HG03575 (cell line): Measurements from ENCODE around the gene CTBP2.

Experiments used
- ATAC-seq: cut with Tn5 transposase; IDR thresholded peaks from one replicate; pipeline ENCODE4 v1.9.1; 2021; ENCODE audit not compliant: unreplicated experiment, insufficient number of reproducible peaks, low FRiP score; ENCODE audit errors: extremely low read depth

CTBP2 gene

DNA sequence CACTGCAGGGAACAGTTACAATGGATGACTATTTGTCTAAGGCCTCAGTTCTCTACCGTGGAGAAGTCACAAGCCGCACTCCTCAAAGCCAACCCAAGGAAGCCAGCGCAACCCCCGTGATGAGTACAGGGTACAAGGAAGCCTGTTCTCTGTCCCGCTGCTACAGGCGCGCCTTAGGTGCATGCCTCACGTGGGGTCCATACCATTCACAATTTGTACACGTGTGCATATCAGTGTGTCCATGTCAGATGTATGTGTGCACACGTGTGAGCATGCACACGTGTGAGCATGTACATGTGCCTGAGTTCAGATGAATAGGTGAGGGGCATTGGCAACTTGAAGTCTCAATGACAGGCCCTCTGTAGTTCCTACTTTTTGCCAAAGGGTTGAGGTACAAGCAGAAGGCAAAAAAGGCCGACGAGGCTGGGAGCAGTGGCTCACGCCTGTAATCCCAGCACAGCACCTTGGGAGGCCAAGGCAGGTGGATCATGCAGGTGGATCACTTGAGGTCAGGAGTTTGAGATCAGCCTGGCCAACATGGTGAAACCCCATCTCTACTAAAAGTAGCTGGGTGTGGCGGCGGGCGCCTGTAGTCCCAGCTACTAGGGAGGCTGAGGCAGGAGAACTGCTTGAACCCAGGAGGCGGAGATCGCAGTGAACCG is 62.8 kb downstream of the CTBP2 start:
- ATAC-seq: no peak

DNA sequence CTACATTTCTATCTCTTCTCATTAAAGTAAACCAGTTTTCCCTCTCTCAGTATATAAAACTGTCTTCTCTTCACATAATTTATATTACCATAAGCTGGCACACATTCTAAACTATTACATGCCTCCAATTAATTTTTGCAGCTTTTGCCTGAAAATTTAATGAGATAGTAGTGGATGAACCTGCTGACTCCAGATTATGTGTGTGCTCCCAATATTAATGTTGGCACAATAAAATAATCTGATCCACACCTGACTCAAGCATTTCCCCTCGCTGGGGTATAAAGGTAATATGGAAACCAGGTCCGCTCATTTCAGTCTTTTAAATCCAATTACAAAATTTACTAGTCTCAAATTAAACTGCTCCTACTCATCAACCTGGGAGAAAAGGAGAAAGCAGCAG is 63.4 kb downstream of the CTBP2 start:
- no peak for ATAC-seq

DNA sequence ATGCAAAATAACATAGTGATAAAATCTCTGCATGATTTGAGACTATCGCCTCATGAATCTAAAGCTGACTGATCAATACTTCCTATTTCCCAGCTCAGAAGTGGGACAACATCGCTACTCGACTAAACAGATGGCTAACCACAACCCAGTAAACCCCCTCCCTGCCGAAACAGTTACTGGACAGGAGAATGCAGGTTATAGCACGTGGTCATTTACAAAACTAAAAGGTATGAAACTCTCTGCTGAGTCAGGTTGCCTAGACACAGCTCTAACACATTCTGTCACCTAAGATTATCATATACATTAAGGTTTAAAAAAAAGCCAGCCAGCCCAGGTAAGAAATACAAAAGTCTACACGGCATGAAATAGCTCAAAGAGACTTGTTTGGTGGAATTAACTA is 64.0 kb downstream of the CTBP2 start:
- ATAC-seq: no peak

DNA sequence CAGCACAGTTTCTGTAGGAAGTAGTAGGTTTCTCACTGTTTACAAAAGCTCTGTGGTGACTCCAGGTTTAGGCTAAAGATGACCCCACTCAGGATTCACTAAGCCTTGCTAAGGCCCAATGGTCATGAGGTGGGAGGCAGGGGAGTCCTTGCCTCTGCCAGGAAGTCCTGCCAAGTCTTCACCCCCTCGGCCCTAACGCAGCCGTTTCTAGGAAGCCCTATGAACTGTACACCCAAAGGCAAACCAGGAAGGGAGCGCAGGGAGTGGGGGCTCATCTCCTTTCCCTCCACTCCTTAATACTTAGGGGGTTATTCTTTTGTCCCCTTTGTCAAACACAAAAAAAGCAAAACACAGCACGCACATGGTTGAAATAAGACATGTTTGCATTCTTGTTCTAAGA is 64.6 kb downstream of the CTBP2 start:
- ATAC-seq: no peak

DNA sequence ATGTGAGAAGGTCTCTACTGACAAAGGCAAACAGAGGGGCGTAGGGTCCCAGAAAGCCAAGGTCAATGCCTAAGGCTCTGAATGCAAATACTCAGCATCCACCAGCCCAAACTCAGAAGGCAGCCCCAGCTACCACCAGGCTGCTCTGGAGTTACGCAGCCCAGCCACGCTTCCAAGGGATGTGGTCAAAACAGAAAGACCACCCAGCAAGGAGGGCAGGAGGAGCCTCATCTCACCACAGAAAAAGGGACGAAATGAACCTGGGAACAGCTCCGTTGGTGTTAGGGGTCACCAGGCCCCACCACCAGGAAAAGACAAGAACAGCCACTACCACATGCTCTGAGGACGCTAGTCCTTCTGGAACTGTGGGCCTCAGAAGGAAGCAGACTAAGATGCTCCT is 65.1 kb downstream of the CTBP2 start:
- no peak for ATAC-seq

DNA sequence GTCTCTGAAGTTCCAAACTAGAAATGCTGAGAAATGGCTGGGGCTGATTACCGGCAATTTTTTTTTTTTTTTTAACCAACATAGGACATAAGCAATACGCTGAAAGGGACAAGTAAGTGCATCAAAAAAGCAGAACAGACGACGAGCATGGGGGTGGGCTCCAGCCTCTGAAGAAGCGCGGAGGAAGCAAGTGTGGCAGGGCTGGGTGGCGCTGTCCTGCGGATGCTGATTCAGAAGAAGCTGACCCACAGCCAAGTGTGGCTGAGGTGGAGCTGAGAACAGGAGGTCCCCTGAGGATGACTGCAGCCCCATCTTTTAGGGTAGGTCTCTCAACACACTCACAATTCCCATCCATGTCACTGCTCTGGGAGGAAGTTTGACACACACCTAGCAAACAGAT is 65.6 kb downstream of the CTBP2 start:
- no peak for ATAC-seq

DNA sequence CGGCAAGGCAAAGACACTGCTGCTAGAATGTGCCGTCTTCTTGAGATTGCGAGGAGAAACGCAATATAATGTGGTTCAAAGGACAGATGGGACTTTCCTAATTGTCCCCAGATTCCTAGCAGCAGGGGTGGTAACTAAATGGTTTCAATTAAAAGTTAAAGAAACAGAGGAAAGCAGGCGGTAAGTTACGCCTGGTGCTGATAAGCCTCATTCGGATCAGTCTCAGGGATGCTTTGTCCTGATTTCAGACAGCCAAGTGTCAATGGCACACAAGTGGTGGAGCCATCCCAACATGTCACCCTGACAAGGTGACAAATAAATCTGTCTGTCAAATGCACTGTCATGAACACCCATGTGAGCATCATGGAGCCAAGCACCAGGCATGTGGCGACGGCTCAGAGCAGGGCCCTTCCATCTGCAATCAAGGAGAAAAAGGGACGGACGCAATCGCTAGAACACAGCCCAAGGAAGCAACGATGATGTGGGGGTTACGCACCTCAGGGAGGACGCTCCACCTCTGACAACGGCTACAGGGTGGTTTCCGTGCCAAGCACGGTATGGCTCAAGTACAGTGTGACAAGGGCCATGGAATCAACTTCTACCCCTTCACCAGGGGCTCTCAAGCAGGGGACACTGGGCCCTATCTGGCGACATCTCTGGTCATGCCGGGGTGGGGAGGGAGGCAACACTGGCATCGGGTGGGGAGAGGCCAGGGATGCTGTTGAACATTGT is 66.2 kb downstream of the CTBP2 start:
- ATAC-seq: no peak

DNA sequence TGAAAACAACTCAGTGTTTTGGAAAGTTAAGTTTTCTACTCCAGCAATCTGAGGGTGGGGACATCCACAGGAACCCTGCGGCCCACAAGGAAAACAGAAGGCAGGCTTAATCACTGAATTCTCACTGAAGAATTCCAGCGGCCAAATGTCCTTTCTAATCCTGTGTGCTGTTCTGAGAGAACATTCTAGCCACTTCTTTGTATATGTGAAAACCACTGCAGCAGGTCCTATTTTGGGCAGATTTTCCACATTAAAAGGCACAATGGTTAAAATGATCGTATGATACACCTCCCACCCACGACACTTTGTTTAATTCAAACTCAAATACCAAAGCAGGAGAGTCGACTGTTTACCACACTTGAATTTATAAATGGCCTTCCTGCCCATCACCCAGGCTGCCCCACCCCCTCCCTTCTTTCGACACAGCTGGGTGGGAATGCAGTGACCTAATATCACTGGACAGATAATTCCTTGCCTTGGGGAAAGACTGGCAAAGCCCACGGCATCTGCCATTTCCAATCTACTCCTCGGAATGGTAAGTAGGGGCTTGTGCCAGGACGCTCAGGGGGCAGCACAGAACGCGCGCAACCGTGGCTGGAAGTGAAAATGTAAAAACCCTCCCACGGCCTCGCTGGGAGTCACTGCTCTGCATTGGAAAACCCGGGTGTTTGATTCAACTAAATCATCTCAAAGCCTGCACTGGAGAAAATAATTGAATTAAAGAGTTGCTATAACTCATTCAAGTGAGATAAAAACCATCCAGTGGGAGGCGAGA is 67.0 kb downstream of the CTBP2 start:
- no peak for ATAC-seq

DNA sequence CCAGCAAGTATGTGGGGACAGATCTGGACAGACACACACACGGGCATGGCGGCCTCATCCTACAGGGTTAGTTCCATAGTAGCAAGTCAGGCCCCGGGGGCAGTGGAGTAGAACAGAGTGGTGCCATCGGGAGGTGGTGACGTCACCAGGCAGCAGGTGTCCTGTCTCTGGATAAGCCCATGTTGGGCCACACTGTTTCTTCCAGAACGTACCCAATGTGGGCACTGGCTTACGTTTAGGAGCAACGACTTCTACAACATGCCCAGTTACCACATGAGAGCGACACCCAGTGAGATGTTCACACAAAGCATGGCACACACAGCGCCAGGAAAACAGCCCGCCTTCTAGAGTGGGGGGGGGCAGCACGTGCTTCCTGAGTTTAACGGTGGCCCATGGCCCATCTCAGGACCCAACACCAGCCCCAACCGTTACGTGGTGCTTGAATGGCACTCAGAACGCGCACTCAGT is 67.8 kb downstream of the CTBP2 start:
- ATAC-seq: no peak

DNA sequence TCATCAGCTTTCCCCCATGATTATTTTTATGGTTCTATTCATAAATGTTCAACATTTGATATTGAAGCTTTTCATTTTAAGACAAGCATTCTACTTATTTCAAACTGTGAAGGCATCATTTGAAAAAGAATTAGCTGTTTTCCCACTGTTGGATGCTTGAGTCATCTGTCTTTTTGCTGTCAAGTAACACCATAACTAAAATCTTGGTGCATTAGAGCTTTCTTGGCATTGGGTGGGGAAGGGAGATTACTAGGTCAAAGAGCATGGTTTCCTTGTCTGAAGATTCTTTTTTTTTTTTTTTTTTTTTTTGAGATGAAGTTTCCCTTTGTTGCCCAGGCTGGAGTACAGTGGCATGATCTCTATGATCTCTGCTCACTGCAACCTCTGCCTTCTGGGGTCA is 68.5 kb downstream of the CTBP2 start:
- ATAC-seq: no peak

DNA sequence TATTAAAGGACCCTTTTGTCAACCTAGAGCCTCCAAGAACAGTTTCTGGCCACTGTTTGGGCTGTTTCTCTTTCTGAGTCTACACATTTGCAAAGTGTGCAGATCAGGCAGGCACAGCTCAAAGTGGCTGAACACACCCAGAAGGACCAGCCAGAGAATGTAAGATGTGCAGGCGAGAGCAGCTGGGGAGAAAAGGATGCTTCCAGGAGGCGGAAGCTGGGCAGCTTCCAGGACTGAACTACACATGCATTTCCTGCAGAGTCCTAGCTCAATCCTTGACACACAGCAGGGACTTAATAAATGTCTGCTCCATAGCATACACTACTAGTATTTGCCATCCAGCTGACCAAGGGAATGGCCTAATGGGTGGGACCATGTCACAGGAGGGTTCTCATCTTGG is 70.9 kb downstream of the CTBP2 start:
- ATAC-seq: no peak

DNA sequence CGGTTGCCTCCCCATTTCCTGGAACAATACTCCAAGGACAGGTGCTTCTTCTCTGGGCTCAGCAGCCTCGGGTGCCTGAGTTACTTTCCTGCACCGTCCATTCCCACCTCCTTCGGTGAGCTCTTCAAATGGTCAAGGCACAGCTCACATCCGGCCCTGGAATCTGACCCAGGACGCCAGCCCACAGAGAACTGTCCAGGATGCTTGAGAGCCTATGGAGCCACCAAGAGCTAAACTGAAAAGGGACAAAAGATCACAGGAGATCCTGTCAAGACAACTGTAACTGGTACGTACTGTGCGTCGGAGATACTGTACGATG is 72.5 kb downstream of the CTBP2 start:
- no peak for ATAC-seq

DNA sequence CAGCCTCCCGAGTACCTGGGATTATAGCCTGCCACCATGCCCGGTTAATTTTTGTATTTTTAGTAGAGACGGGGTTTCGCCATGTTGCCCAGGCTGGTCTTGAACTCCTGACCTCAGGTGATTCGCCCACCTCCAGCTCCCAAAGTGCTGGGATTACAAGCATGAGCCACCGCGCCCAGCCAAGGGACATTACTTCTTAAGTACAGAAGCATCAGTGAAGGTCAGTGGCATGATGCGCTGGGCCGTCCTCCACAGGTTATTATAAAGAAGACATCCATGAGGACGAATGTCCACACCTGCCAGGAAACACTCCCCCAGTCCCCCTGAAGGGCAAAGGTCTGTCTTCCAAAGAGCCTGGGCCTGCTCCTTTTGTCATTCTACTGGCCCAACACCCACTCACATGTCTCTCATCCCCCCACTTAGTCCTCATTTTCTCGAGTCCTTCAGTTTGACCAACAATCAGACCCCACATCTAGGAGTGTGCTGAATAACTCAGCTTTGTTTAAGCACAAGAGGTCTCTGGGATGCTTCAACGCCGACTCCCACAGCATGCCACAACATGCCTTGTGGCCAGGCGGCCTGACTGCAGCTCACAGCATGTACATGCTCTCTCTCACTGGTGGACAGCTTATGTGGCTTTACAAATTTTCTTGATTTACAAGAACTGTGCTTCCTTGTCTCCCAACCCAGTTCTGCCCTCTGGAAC is 73.0 kb downstream of the CTBP2 start:
- no peak for ATAC-seq

DNA sequence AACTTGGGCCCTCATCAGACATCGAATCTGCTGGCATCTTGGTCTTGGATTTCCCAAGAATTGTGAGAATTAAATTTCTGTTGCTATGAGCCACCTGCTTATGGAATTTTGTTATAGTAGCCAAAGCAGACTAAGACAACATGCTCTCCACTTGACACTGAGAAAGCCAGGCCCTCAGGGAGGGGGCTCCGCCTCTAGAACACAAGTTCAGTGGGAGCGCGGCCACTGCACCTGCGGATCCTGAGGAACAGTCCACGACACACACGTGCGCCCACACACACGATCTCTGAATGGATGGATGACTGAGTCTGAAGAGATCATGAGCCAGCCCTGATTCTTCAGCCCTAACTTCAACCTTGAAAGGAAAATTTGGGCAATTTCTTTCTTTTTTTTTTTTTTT is 73.7 kb downstream of the CTBP2 start:
- ATAC-seq: no peak

DNA sequence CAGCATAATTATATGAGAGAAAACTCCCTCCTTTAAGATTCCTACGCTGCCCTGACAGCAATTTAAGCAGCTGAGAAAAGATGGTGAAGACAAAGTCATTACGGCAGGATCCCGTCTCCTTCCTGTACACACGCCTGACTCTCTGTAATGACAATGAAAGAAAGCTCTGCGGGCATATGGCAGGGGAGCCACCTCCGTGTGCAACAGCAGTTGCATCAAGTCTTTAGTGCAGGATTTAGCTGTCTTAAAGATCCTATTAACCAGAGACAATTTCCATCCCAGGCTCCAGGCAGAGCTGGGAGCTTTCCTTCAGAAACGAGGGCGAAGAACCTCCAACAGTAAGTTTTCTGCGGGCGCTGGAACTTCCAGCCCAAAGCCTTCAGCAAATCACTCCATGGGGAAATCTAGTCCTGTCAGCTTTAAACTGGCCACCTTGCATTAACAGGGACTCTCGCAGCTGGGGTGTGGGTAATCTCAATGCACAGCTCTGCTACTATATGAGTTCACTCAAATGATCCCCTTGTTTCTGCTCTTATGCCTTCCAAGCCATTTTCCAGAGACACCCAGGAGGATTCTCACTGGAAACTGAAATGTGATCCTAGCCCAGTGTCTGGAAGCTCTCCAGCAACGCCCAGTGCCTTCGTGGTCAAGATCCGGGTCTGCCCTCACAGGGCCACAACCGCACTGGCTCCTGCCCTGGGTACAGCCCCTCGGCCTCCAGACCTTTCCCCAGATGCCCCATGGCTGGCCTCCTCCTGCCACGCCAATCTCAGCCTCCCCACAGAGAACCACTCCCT is 74.9 kb downstream of the CTBP2 start:
- ATAC-seq: no peak

DNA sequence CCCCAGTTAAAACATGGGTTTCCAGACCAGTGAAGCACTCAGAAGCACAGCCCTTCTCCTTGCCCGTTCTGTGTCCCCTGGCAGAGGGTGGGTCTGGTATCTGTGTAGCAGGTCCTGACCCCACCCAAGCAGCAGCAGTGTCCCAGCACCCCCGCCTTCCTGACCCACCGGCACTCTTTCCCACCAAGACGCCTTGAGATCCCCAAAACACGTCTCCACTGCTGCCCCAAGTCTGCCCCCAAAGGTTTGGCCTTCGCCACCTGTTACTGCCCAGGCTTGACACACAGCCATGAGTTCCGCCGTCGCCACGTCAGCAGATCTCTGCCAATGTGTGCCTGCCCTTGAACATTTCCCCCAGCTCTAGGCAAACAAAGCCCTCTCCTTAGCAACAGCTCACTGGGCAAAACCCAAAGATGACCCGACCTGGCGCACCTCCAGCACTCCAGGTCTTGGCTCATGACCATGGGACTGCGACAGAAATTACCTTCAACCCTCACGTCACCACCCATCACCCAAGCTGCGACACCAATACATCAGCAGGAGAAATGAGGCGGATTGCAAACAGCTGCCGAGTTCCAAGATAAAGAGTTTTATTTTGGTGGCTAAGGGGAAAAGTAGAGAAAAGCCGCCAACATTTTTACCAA is 75.6 kb downstream of the CTBP2 start:
- ATAC-seq: no peak

DNA sequence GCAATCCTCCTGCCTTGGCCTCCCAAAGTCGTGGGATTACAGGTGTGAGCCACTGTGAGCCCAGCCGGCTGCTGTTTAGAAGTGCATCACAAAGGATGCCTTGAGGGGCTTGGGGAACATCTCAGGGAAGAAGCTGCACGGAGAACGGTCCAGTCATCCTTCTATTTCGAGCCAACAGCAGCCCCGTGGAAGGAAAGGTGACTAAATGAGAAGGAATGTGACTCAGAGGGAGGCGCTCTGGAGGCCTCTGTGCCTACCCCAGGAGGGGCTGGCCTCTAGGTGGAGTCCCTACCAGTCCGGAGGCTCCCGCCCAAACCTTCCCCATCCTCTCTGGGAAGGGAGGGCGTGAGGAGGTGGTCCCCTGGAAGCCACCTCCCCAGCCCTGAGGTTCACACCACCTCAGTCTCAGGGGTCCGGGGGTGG is 76.2 kb downstream of the CTBP2 start:
- no peak for ATAC-seq

DNA sequence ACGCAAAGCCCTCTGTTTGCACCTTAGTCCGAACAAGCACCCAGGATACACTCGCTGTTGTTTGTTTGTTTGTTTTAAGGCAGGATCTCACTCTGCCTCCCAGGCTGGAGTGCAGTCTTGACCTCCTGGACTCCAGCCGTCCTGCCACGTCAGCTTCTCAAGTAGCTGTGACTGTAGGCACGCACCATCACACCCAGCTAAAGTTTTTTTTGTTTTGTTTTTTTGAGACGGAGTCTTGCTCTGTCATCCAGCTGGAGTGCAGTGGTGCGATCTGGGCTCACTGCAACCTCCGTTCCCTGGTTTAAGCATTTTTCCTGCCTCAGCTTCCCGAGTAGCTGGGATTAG is 76.8 kb downstream of the CTBP2 start:
- no peak for ATAC-seq
